DMS 273 (cell line): Measurements from ENCODE around the gene SIGLEC10.
"Not testable (repeated sequence)": the region's sequence is repeated elsewhere in the genome, so short reads cannot be mapped to it uniquely, and the experiment has no call there.

Experiments
- DNase-seq: peaks from one replicate; lab custom pipeline; 2025; ENCODE audit not compliant: unreplicated experiment; lab: John Stamatoyannopoulos, UW

Gene SIGLEC10

DNA sequence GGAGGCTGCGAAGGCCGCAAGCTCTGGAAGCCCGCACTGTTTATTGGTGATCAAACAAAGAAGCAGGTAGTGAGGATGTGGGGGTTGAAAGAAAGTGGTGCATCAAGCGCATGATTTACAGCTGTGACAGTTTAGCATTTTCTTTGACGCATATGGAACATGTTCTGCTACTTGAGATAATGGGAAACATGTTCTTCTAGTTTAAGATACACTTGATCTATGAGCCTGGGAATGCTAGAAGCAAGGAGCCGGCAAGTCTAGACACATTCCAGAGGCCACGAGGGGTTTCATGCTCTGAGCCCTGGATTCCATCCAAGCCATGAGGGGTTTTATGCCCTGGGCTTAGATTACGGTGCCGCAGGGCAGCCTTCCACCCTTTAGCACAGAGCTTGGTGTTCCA lies 20.0 kb downstream of the SIGLEC10 start:
- not testable (repeated sequence) for DNase-seq

DNA sequence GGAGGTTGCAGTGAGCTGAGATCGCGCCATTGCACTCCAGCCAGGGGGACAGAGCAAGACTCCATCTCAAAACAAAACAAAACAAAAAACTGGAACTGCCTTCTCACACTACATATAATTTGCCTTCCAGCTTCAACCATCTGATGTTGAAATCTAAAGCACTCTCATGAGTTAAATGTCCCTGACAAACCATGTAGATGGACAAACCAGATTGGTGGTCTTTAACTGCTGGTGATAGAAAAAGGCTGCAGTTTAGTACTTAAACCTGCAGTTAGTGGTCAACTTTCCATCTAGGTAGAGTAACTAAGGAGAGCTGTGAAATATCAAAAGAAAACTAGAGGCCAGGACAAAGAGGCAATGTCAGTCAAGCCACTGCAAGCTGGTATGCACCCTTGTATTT lies 21.3 kb downstream of the SIGLEC10 start:
- no peak for DNase-seq

DNA sequence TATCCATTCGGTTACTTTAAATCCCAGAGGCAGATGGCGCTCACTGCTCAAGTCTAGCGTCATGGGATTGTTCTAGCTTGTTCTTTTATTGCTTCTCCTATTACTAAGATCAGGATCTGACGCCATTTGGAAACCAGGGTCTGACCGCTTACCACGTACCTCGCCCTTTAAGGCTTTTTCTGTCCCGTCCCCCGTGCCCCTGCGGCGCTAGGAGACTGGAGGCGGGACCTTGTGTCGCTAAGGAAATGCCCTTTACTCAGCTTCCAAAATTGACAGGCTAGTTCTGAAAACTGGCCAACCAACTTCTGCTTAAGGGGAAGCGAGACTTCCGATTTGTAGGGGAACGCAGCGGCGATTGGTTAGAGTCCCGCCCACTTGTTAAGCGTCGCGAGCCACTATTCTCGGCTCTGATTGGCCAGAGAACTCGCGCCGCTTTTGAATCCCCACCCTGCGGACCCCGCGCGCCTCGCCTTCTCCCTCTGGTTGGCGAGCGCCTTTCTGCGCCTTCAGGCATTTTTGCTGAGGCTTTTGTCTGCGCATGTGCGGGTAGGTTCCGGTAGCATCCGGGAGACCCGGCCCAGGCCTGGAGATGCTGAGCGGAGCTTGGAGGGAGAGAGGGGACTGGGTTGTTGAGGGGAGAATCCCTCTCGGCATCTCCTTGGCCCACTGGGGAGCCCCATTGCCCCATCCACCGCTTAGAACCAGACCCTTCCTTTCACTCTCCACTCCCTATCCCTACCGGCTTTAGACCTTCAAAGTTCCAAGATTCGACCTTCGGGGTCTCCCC lies 23.2 kb downstream of the SIGLEC10 start:
- peak; percentile 99 for DNase-seq

DNA sequence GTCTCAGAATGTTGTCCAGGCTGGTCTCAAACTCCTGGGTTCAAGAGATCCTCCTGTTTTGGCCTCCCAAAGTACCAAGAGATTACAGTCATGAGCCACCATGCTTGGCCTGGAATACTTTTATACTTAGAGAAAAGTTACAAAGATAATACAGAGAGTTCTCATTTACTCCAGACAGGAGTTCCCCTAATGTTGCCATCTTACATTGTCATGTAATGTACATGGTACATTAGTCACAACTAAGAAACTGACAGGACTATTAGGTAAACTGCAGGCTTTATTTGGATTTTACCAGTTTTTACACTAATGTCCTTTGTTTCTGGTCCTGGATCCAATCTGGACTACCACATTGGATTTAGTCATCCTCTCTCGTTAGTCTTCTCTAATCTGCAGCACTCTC lies 24.7 kb downstream of the SIGLEC10 start:
- no peak for DNase-seq

DNA sequence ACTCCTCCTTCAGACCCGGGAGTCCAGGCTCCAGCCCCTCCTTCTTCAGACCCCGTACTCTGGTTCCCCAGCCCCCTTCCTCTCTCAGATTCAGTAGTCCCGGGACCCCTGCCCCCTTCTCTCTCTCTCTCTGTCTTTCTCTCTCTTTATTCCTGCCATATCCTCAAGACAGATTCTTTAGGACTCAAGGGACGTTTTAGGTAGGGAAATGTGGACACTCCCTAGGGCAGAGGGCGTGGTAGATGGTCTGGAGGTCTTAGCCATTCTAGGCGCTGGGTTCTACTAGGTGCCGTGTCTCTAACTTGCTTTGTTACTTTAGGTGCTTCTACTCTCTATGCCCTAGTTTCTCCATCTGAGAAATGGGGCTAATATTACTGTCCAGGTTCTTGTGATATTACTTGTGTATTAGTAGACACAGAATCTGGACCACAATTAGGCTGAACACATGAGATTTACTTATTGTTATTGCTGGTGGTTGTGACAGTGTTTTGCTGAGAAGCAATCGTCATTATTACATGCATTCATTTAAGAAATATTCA lies 26.3 kb downstream of the SIGLEC10 start:
- no peak for DNase-seq

DNA sequence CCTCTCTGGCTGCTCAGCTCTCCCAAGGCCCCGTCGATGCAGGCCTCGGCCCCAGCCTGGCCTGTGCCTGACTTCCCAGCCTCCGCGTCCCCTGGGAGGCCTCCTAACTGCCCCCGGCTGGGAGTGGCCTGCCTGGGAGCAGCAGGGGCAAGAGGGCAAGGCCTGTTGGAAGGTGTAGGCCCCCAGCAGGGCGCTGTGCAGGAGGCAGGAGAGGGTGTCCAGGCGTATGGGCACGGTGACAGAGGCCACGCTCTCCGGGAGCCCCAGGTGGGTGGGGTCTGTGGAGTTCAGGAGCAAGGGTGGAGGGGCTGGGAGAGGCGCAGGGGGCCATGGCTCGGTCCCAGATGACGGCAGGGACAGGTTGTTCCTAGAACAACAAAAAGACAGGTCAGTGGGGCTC lies 28.3 kb downstream of the SIGLEC10 start:
- DNase-seq: no peak

DNA sequence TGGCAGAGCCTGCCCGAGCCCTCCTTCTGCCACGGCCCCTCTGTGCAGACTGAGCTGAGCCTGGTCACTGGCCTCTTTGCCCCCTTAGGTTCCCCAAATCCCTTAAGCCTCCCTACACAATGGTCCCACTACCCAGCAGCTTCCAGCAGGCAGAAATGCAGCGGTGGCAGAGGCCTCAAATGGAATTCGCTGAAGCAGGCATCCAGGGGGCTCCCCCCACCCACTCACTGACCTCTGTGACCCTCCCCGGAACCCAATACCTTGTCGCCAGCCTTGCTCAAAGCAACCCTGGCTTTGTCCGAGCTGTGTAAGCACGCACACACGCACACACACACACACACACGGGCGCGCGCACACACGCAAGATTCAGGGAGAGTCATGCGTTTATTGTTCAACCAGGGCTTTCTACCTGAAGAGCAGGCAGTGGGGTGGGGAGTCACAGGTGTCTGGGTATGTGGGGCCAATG lies 29.5 kb downstream of the SIGLEC10 start, which contains the start of gene LIM2:
Gene LIM2, minus strand, starts transcription at position 51 of the 466 bp plus-strand sequence. CDS start 531 bp downstream, outside the sequence.
- DNase-seq: no peak

DNA sequence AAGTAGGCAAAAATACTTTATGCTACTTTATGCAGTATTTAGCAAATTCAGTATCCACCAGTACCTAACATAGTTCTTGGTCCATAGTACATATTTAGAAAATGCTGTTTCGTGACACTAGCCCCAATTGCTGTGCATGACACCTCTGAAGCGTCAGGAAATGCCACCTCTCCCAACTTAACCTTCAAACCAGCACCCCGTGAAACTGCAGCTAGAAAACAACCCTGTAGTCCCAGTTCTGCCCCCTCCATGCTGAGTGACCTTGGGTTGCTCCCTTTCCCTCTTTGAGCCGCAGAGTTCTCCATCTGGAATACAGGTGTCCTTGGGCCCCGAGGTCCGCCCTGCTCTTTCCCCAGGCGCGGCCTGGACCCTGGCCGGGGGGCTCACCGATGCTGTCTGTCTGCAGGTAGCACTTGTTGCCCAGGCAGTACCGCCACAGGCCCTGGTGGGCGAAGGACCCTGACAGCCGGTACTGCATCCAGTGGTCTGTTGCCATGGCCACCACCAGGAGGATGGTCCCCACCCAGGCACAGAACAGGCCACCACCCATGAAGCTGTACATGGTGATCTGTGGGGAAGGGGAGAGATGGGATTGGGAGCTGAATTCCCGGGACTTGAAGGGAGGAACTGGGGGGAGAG lies 30.4 kb downstream of the SIGLEC10 start:
- no peak for DNase-seq

DNA sequence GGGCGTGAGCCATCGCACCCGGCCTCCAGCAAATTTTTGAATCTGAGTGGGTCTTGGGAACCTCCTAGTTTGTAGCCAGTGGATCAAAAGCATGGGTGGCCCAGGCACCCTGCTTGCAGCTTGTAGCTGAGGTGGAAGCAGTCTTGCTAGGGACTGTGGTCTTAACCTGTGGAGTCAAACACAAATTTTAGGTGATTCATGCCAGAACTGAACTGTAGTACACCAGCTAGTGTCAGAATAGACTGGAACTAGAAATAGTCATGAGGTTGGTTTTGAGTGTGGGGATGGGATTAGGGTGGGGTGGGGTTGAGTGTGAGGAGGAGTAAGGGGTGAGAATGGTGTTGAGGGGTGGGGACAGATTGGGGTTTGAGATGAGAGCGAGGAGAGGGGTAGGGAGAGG lies 35.4 kb downstream of the SIGLEC10 start:
- DNase-seq: no peak

DNA sequence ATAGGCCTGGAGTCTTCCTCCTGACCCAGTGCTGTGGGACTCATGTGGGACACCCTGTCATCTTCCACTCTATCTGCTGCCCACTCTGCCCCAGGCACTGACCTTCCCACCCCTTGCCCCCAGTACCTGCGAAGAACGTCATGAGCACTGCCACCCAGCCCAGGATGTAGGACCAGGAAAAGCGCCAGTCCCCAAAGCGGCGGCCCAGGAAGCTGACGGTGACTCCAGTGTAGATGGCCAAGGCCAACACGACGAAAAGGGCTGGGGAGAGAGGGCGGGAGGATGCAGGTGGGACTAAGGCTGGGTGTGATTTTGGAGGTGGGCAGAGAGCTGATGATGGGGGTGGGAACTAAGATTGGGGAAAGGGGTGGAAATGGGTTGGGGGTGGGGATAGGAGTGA lies 37.1 kb downstream of the SIGLEC10 start:
- DNase-seq: no peak

DNA sequence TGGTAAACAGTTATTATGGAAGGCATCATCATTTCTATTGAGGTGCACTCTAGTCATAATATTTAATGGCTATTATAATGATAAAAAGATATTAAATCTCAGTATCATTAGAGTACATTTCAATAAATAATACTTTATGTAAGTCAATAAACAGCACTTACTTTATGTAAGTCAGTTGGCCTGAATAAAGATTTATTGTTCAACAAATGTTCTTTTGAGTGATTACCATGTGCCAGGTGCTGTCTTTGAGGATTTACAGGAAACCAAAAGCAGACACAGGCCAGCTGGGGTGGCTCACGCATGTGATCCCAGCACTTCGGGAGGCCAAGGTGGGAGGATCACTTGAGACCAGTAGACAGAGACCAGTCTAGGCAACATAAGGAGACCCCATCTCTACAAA lies 40.0 kb downstream of the SIGLEC10 start:
- no peak for DNase-seq

DNA sequence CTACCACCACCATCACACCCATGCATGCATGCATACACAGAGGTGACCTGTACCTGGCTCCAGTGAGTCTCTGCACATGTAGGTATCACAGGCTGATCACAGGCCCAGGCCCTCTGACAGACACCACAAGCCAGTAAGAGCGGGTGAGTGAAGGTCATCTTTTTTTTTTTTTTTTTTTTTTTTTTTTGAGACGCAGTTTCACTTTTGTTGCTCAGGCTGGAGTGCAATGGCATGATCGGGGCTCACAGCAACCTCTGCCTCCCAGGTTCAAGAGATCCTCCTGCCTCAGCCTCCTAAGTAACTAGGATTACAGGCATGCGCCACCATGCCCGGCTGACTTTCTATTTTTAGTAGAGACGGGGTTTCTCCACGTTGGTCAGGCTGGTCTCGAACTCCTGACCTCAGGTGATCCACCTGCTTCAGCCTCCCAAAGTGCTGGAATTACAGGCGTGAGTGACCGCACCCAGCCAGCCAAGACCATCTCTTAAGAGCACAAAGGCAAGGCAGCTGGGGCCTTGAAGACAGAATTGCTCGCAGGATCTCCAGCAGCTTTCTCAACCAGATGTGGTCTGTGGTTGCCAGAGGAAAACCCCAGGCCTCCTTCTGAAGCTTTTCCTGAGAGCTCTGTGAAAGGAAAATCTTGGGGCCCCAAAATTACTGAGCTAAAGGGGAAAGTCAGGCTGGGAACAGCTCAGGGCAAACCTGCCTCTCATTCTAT lies 41.8 kb downstream of the SIGLEC10 start:
- DNase-seq: no peak

DNA sequence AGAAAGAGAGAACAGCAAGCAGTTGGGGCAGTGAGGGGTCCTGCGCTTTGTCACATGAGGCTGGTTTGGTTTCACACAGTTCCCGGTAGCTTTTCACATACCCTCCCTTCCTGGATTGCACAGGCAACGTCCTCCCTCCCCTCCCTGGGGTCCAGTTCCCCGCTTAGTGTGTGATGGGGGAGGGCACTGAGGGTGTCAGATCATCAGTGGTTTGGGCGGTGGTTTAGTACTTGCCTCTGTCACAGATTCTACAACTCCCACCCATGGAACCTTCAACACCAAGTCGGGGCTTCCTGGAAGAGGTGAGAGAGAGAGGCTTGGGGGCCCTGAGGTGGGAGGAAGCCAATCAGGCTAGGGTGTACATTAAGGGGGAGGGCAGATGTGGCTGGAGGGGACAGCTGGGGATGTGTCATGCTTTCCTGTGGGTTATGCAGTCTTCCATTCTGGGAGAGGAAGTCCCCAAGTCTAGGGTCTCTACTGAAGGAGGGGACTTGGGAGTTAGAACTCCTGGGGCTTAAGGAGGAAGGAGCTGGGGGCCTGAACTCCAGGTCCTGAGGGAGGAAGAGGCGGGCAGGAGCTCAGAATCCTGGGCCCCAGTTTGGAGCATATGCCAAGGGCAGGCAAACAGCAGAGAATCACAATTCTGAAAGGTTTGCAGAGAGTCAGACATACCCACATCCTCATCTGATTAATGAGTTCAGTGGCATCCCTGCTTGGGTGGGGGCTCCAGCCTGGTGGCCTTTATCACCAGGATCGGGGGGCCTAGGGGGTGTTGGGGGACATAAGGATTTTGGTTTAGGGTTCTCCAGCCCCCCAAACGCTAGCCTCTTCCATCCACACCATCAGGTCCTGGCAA lies 44.6 kb downstream of the SIGLEC10 start, which contains the start of gene NKG7:
Gene NKG7, minus strand, starts transcription at position 6 of the 856 bp plus-strand sequence. CDS start 119 bp downstream, outside the sequence.
- DNase-seq: no peak

DNA sequence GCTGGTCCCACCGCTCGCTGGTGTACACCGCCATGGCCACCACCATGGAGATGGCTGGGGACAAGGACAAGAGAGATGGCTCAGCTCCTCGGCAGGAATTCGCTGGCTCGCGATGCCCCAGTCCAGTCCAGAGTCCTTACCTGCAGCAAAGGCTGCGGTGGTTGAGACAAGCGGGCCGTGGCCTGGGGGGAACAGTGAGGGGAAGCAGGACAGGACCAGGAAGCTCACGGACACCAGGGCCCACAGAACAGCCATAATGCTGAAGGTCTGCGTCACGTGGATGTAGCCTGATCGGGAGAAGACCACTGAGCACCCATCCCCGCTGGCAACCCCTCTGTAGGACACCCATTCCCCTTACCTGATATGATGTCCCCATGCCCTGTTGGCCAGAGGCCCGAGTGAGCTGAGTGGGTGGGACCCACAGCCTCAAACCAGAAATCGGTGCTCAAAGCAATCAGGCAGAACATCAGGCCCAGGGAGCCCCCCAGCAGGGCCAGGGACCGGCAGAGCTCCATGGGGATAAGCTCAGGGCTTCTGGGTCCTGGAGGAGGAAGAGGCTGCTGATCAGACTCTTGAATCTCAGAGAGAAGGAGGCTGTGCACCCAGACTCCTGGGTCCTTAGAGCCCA lies 45.3 kb downstream of the SIGLEC10 start:
- no peak for DNase-seq

DNA sequence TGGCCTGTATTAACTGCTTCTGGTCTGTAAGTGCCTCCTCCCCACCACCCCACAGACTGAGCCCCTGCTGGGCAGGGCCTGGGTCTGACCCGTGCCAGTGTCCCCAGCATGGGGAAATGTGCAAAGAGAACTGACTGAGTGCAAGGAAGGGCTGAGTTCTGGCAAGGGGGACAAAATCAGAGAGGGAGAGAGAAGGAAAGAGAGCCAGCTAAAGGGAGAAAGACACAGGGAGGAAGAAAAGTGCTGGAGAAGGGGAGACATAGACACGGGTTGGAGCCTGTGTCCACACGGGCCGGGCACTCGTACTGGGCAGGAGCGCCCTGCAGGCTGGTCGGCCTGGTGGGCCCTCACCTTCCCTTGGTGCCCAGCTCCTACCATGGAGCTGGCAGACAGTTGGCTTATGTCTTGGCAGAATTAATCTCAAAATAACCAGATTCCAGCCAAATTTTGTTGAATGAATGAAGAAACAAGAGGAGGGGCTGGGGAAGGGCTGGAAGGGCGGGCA lies 46.2 kb downstream of the SIGLEC10 start:
- no peak for DNase-seq

DNA sequence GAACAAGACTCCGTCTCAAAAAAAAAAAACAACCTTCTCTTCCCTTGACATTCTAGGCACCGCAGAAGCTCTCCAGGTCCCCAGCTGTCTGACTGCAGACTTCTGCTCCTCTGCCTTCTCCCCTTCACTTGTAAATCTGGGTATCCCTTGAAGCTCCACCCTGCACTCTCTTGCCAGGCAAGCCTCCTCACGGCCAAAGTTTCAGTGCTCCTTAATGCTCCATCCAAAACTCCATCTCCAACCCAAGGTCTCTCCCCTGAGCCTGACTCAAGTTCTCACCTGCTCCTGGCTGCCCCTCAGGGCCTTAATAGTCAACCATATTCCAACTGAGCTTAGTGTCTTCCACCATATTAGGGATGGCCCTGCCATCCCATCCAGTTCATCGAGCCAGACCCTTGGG lies 47.2 kb downstream of the SIGLEC10 start:
- no peak for DNase-seq

DNA sequence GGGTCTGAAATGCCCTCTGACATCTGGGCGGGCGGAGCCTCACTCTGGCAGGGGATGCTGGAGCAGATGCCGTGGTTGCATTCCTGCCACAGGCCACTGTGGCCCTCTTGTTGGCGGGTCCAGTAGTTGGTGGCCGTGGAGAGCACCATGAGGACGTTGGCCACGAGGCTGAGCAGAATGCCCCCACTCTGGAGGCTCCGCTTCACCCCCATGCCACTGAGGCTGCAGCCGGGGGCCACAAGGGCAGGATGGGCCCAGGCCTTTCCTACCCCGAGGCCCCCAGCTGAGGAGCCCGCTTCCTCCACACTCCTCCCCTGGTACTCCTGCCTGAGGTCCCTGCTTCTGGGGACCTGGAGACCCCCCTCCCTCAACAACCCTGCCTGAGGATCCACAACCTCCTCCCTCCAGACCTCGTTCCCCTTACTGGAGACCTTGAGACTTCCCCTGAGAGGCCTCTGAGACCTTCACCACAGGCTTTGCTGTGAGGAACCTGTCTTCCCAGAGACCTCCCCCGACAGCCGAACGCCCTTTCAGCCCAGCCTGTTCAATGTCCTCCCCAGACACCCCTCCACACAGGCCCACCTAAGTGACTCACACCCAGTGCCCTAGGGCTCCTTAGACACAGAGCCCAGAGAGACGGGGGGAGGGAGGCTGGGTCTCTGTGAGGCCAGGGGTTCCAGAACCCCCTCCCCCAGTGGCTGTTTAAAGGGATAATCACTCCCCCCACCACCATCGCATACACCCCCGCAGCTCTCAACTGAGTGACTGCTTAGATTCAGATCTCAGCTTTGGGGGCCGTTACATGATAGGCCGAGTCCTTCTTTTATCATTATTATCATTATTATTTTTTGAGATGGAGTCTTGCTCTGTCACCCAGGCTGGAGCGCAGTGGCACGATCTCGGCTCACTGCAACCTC lies 48.8 kb downstream of the SIGLEC10 start, which contains the start of gene CLDND2:
Gene CLDND2, minus strand, starts transcription at position 638 of the 917 bp plus-strand sequence. Its CDS starts 426 bp downstream, at position 212.
- no peak for DNase-seq

DNA sequence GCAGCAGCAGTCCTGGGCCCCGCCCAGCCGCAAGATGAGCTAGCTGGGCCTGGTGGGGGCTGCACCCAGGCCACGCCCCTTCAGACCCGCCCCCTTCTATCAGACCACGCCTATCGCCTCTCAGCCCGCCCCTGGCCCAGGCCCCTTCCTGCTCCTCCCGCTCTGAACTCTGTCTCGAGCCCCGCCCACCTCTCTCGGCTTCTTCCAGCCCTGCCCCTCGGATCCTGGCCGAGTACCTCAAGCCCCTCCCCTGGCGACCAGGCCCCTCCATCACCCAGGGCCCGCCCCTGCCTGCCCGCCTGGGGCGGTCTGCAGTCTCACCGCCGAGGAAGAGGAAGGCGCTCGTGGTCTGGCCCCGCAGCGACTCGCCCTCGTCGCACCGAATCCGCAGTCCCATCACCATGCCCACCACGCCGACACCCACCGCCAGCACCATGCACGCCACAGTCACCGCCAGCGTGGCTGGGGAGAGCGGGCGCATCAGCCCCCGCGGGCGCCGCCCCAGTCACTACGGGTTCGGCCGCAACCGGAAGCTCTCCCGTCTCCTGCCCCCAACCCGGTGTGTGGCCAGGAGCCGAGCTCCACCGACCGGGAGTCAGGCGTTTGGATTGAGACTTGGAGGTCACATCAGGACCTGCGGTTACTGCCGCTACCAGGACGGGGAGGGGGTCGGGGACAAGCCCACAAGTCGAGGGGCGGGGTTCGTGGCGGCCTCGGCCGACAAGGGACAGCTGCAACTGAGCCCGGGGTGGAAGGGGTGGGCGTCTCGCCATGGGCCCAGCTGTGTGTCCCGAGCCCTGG lies 49.7 kb downstream of the SIGLEC10 start:
- DNase-seq: peak; percentile 99
